Measurements from ENCODE around the gene KIFAP3. TPM values are rescaled to one million over a fixed set of nuclear protein-coding genes. Genes with fewer than 3 reads are reported as not detected.

KIFAP3 gene
- total and polyA plus RNA-seq, 7 experiments from 2014 or later, result 8.9 to 23.8 (median 15.1) TPM

- POLR2A ChIA-PET, result no interaction called here
- Histone ChIP-seq H3K27me3 (ENCODE audit: control insufficient read depth in 2 of 2, insufficient read depth in 2 of 2, low read length in 2 of 2) (no peaks in the 10 kb centered on the region), H3K36me3 (ENCODE audit: control insufficient read depth in 2 of 3, insufficient read depth in 3 of 3, low read length in 3 of 3) (no peaks in the 10 kb centered on the region), H3K4me3 (ENCODE audit: low read length) (no peak overlapping the region), H3K27ac (ENCODE audit: low read depth, low read length) (no peak overlapping the region), H3K4me1 (ENCODE audit: control insufficient read depth in 2 of 2, insufficient read depth in 2 of 2, low read length in 2 of 2) (peaks cover 0 to 15% of the 10 kb centered on the region in 2 donors), H3K9me3 (ENCODE audit: control insufficient read depth in 2 of 3, low read length in 3 of 3) (no peaks in the 10 kb centered on the region)
- Mint-ChIP-seq H3K9me3 (peaks cover 0 to 11% (median 3%) of the 10 kb centered on the region in 11 donors), H3K36me3 (peaks cover 0 to 9% (median 0%) of the 10 kb centered on the region in 5 donors), H3K4me1 (peaks cover 20 to 33% (median 26%) of the 10 kb centered on the region in 7 donors), H3K27ac (no peak overlapping the region), H3K4me3 (no peak overlapping the region), H3K27me3 (peaks cover 0 to 8% (median 0%) of the 10 kb centered on the region in 5 donors)
- intact Hi-C loops (cut with micrococcal nuclease), result no loop called here
- CTCF ChIA-PET, result no interaction called here
- ATAC-seq (no peak), DNase-seq (no peak)
Measured at GRCh38 chr1:169906938-169907337, 167.6 kb downstream of the KIFAP3 start.

- intact Hi-C loops (cut with micrococcal nuclease), result no loop called here
- peak overlapping the region in 1 of 10 donors; percentile 56 for H3K4me3 Mint-ChIP-seq
- DNase-seq (no peak), ATAC-seq (no peak)
- no peak overlapping the region for H3K27ac ChIP-seq (ENCODE audit: low read depth, low read length)
- H3K36me3 ChIP-seq (ENCODE audit: control insufficient read depth in 2 of 3, insufficient read depth in 3 of 3, low read length in 3 of 3), result no peaks in the 10 kb centered on the region
- peaks cover 0 to 17% (median 5%) of the 10 kb centered on the region in 5 donors for H3K27me3 Mint-ChIP-seq
- ChIA-PET POLR2A (interaction anchor here (0.7 to 1.0 kb wide), 3 partner anchors 11 to 1409 kb away, joined by 5 to 8 read pairs (median 7); partner anchors contain the start of genes FMO4 and SCYL3), CTCF (no interaction called here)
- peak overlapping the region in 1 of 9 donors; percentile 64 for H3K27ac Mint-ChIP-seq
- peaks cover 0 to 16% of the 10 kb centered on the region in 2 donors for H3K4me1 ChIP-seq (ENCODE audit: control insufficient read depth in 2 of 2, insufficient read depth in 2 of 2, low read length in 2 of 2)
- no peaks in the 10 kb centered on the region for H3K9me3 ChIP-seq (ENCODE audit: control insufficient read depth in 2 of 3, low read length in 3 of 3)
- H3K27me3 ChIP-seq (ENCODE audit: control insufficient read depth in 2 of 2, insufficient read depth in 2 of 2, low read length in 2 of 2), result no peaks in the 10 kb centered on the region
- peaks cover 0 to 11% (median 0%) of the 10 kb centered on the region in 11 donors for H3K9me3 Mint-ChIP-seq
- H3K36me3 Mint-ChIP-seq, result peaks cover 0 to 9% (median 0%) of the 10 kb centered on the region in 5 donors
- H3K4me3 ChIP-seq (ENCODE audit: low read length), result no peak overlapping the region
- H3K4me1 Mint-ChIP-seq, result peaks cover 24 to 33% (median 31%) of the 10 kb centered on the region in 7 donors
Measured at GRCh38 chr1:169904834-169905233, 169.7 kb downstream of the KIFAP3 start.

DNA sequence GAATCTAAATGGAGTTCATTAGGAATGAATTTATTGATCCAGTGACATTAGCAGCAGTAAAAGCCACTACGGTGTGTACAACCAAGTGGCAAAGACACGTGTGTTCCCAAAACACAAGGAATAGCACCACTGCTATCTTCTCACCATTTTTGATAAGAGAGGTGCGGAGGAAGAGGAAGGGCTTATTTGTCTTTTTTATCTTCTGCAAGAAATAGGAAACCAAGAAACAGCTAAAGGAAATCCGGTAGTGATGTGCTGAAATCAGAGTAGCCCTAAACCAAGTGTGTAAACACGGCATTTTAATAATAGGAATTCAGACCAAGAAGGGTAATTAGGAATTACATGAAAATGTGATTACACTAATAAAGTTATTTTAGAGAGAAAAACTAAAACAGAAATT lies 171.7 kb downstream of the KIFAP3 start:
- H3K36me3 ChIP-seq (ENCODE audit: control insufficient read depth in 2 of 3, insufficient read depth in 3 of 3, low read length in 3 of 3), result no peaks in the 10 kb centered on the region
- H3K27ac ChIP-seq (ENCODE audit: low read depth, low read length), result no peak overlapping the region
- H3K27ac Mint-ChIP-seq, result peak overlapping the region in 8 of 9 donors; percentile 58 to 86 (median 74)
- peaks cover 0 to 16% of the 10 kb centered on the region in 2 donors for H3K4me1 ChIP-seq (ENCODE audit: control insufficient read depth in 2 of 2, insufficient read depth in 2 of 2, low read length in 2 of 2)
- intact Hi-C loops (cut with micrococcal nuclease), result no loop called here
- H3K9me3 ChIP-seq (ENCODE audit: control insufficient read depth in 2 of 3, low read length in 3 of 3), result no peaks in the 10 kb centered on the region
- H3K4me1 Mint-ChIP-seq, result peaks cover 14 to 33% (median 28%) of the 10 kb centered on the region in 7 donors
- H3K36me3 Mint-ChIP-seq, result peaks cover 0 to 9% (median 0%) of the 10 kb centered on the region in 5 donors
- ChIA-PET CTCF (no interaction called here), POLR2A (interaction anchor here (1.2 to 1.3 kb wide), 2 partner anchors 9 to 107 kb away, joined by 3 to 10 read pairs; partner anchors contain the start of gene SCYL3)
- ATAC-seq (peak; percentile 16), DNase-seq (peak in 3 of 9 donors; percentile 8 to 29 (median 12))
- H3K9me3 Mint-ChIP-seq, result peaks cover 0 to 11% (median 0%) of the 10 kb centered on the region in 11 donors
- peak overlapping the region; percentile 6 to 75 (median 67) for H3K4me3 Mint-ChIP-seq
- H3K27me3 ChIP-seq (ENCODE audit: control insufficient read depth in 2 of 2, insufficient read depth in 2 of 2, low read length in 2 of 2), result no peaks in the 10 kb centered on the region
- H3K27me3 Mint-ChIP-seq, result peaks cover 0 to 32% (median 5%) of the 10 kb centered on the region in 5 donors
- H3K4me3 ChIP-seq (ENCODE audit: low read length), result no peak overlapping the region

DNA sequence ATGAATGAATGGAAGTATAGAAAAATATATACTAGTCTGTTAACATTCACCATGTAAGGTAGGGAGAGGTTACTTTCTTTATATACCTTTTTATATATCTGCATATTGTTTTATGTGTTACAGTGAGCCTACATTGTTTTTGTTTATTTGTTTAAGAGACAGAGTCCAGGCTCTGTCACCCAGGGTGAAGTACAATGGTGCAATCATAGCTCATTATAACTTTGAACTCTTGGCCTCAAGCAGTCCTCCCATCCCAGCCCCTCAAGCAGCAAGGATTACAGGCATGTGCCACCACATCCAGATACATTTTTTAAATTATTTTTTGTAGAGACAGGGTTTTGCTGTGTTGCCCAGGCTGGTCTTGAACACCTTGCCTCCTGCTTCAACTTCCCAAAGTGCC lies 173.4 kb downstream of the KIFAP3 start:
- Histone ChIP-seq H3K27me3 (ENCODE audit: control insufficient read depth in 2 of 2, insufficient read depth in 2 of 2, low read length in 2 of 2) (no peaks in the 10 kb centered on the region), H3K4me3 (ENCODE audit: low read length) (no peak overlapping the region), H3K27ac (ENCODE audit: low read depth, low read length) (no peak overlapping the region), H3K9me3 (ENCODE audit: control insufficient read depth in 2 of 3, low read length in 3 of 3) (no peaks in the 10 kb centered on the region), H3K36me3 (ENCODE audit: control insufficient read depth in 2 of 3, insufficient read depth in 3 of 3, low read length in 3 of 3) (no peaks in the 10 kb centered on the region), H3K4me1 (ENCODE audit: control insufficient read depth in 2 of 2, insufficient read depth in 2 of 2, low read length in 2 of 2) (peaks cover 0 to 16% of the 10 kb centered on the region in 2 donors)
- ATAC-seq (no peak), DNase-seq (no peak)
- H3K9me3 Mint-ChIP-seq, result peaks cover 0 to 6% (median 0%) of the 10 kb centered on the region in 11 donors
- no peak overlapping the region for H3K27ac Mint-ChIP-seq
- ChIA-PET CTCF (no interaction called here), POLR2A (no interaction called here)
- H3K27me3 Mint-ChIP-seq, result peaks cover 0 to 44% (median 5%) of the 10 kb centered on the region in 5 donors
- peaks cover 0 to 7% (median 0%) of the 10 kb centered on the region in 5 donors for H3K36me3 Mint-ChIP-seq
- peaks cover 17 to 33% (median 28%) of the 10 kb centered on the region in 7 donors for H3K4me1 Mint-ChIP-seq
- H3K4me3 Mint-ChIP-seq, result no peak overlapping the region
- intact Hi-C loops (cut with micrococcal nuclease), result no loop called here

GRCh38 chr1:169900571-169900970 lies 173.9 kb downstream of the KIFAP3 start:
- DNase-seq, result no peak
- H3K36me3 ChIP-seq (ENCODE audit: control insufficient read depth in 2 of 3, insufficient read depth in 3 of 3, low read length in 3 of 3), result no peaks in the 10 kb centered on the region
- no peak overlapping the region for H3K27ac ChIP-seq (ENCODE audit: low read depth, low read length)
- peaks cover 0 to 4% (median 0%) of the 10 kb centered on the region in 5 donors for H3K36me3 Mint-ChIP-seq
- H3K4me3 Mint-ChIP-seq, result no peak overlapping the region
- no peaks in the 10 kb centered on the region for H3K9me3 ChIP-seq (ENCODE audit: control insufficient read depth in 2 of 3, low read length in 3 of 3)
- H3K27ac Mint-ChIP-seq, result no peak overlapping the region
- H3K4me1 ChIP-seq (ENCODE audit: control insufficient read depth in 2 of 2, insufficient read depth in 2 of 2, low read length in 2 of 2), result peaks cover 0 to 16% of the 10 kb centered on the region in 2 donors
- H3K27me3 ChIP-seq (ENCODE audit: control insufficient read depth in 2 of 2, insufficient read depth in 2 of 2, low read length in 2 of 2), result no peaks in the 10 kb centered on the region
- H3K27me3 Mint-ChIP-seq, result peaks cover 0 to 44% (median 5%) of the 10 kb centered on the region in 5 donors
- H3K4me3 ChIP-seq (ENCODE audit: low read length), result no peak overlapping the region
- ChIA-PET POLR2A (no interaction called here), CTCF (no interaction called here)
- peaks cover 0 to 6% (median 0%) of the 10 kb centered on the region in 11 donors for H3K9me3 Mint-ChIP-seq
- H3K4me1 Mint-ChIP-seq, result peaks cover 17 to 33% (median 28%) of the 10 kb centered on the region in 7 donors
- no peak for ATAC-seq
- intact Hi-C loops (cut with micrococcal nuclease), result no loop called here

DNA sequence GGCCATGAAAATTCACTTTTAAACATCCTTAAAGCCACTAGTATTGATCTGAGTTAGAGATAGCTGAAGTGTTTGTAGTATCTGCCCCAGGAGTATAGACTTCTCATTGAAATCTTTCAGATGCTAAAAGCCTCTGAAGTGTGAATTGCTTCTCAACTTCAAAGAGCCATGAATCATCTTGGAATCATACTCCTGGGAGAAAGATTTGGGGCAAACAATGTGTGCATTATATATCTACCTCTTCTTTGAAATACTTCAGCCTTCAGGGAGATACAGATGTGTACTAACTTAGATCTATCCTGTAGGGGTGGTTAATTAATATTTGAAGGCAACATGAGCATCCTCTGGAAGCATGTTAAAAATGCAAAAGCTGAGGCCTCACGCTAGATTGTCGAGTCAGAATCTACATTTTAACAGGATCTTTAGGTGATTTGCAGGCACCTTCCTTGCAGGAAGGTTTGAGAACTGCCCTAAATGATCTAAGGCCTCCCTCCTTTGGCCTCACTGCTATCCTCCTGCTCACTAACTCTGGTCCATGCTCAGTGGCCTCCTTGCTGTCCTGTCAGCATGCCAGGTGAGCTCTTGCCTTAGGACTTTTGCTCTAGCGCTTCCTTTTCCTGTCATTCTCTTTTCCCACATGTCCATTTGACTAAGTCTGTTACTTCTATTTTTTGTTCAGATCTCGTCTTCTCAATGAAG lies 174.8 kb downstream of the KIFAP3 start:
- H3K9me3 ChIP-seq (ENCODE audit: control insufficient read depth in 2 of 3, low read length in 3 of 3), result no peaks in the 10 kb centered on the region
- no peak overlapping the region for H3K27ac ChIP-seq (ENCODE audit: low read depth, low read length)
- peaks cover 0 to 16% of the 10 kb centered on the region in 2 donors for H3K4me1 ChIP-seq (ENCODE audit: control insufficient read depth in 2 of 2, insufficient read depth in 2 of 2, low read length in 2 of 2)
- H3K4me3 ChIP-seq (ENCODE audit: low read length), result no peak overlapping the region
- no peak overlapping the region for H3K4me3 Mint-ChIP-seq
- peaks cover 0 to 2% (median 0%) of the 10 kb centered on the region in 11 donors for H3K9me3 Mint-ChIP-seq
- ATAC-seq (no peak), DNase-seq (no peak)
- peaks cover 0 to 44% (median 5%) of the 10 kb centered on the region in 5 donors for H3K27me3 Mint-ChIP-seq
- CTCF ChIA-PET, result no interaction called here
- POLR2A ChIA-PET, result no interaction called here
- H3K27me3 ChIP-seq (ENCODE audit: control insufficient read depth in 2 of 2, insufficient read depth in 2 of 2, low read length in 2 of 2), result no peaks in the 10 kb centered on the region
- intact Hi-C loops (cut with micrococcal nuclease), result loop anchor here in 1 of 2 donors (10.0 kb wide), 1 partner anchor 1415 kb away; the partner anchor contains the start of gene FMO4
- H3K27ac Mint-ChIP-seq, result no peak overlapping the region
- no peaks in the 10 kb centered on the region for H3K36me3 ChIP-seq (ENCODE audit: control insufficient read depth in 2 of 3, insufficient read depth in 3 of 3, low read length in 3 of 3)
- H3K4me1 Mint-ChIP-seq, result peaks cover 19 to 33% (median 28%) of the 10 kb centered on the region in 7 donors
- peaks cover 0 to 4% (median 0%) of the 10 kb centered on the region in 5 donors for H3K36me3 Mint-ChIP-seq
